Embryonic facial prominence (tissue), 1 donor: ENCODE data around the gene ABCF2.

Experiments used
- DNase-seq: peaks from one replicate; pipeline ENCODE4 v3.0.0-alpha.2; 2016; ENCODE audit errors: extremely low spot score

The ABCF2 gene

DNA sequence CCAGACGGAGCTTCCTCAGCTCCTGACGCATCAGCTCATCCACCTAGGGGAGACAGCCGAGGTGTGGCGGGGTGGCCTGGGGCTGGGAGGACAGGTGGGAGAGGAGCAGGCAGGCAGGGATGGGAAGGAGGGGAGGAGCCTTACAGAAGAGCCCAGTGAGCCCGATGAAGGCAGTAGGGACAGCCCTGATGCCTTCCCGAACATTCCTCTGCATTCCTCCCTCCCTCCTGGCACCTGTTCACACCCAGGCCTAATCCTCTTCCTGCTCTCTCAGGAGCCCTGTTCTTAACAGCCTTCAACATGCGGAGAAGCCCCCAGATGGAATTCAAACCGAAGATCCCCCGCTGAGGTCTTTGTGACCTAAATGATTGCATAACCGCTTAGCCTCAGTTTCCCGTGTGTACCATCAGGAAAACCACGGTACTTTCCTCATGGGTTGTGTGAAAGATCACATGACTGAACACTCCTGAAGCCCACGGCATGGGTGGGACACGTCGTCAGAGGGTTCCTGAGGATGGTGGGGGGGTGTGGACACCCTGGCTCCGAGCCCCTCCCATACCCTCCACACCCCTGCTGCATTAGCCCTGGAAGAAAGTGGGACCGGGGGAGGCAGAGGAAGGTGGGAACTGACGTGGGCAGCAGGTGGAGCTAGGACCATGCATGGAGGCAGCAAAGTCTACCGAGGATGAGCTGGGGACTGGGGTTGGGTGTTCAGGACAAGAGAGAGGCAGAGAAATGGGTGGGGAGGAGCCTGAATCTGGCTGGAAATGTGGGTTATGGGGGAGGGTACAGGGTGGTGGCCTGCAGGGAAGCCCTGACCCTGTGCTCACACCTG lies 31.2 kb downstream of the ABCF2 start:
- no peak for DNase-seq

DNA sequence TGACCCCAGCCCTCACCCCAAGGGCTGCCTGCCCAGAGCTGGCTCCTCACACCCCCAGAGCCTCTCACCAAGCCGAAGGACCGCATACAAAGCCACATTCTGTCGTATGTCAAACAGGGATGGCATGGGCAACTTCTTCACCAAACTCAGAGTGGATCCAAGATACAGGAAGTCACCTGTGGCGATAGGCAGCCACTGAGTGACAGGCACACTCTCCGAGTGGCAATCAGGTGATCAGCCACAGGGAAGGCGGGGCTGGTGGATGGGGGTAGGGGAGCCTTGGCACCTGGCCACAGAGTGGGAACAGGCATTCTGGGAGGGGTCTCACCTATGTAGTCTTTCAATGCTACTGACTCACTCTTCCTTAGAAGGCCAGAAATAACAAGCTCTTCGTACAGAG lies 32.8 kb downstream of the ABCF2 start:
- no peak for DNase-seq

DNA sequence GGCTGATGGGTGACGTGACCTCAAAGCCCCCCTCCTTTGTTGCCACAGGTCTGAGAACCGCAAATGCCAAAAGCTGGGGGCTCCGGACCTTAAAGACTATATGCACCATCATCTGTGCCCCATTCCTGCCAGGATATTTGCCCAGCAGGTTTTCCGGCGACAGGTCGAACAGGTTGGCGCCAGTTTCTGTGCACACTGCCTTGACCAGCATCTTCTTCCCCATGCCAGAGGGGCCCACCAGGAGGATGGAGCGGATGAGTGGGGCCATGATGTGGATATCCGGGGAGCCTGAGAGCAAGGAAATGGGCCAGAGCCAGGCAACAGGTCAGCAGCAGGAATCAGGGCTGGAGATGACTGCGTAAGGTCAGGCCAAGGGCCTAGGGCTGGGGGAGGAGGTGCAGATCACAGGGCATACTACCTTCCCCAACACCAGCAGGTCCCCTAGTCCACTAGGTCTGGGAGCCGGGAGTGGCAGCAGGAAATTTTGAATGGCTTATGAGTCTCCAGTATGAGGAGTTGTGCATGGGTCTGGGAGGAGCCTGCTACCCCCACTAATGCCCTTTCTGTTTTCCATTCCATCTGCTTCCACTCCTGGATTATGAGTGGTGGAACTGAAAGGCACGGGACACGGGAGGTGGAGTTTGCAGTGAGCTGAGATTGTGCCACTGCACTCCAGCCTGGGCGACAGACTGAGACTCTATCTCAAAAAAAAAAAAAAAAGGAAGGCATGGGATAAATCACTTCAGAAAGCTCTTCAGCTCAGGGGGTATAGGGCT lies 33.6 kb downstream of the ABCF2 start:
- DNase-seq = no peak

DNA sequence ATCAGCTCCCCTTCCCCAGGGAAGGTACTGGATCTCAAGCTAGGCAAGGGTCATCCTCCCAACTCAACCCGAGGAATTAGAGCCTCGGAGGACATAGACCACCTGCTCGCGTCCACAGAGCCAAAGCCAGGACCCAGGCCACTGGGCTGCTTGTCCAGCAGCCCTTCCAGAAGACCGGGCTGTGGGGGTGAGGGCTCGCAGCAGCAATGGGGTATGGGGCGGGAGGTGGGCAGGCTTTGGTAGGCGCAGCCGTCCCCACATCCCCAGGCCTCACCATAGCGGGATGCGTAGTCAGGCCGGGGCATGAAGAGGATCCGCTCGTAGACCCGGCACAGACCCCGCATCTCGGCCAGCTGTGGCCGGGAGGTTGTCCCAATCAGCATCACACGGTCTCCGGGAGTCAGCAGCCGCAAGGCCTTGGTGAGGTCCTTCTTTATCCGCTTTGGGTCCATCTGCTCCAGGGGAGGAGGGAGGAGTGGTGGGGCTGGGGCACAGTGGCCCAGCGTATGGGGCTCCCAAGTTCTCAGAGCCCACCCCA lies 34.9 kb downstream of the ABCF2 start:
- no peak for DNase-seq

DNA sequence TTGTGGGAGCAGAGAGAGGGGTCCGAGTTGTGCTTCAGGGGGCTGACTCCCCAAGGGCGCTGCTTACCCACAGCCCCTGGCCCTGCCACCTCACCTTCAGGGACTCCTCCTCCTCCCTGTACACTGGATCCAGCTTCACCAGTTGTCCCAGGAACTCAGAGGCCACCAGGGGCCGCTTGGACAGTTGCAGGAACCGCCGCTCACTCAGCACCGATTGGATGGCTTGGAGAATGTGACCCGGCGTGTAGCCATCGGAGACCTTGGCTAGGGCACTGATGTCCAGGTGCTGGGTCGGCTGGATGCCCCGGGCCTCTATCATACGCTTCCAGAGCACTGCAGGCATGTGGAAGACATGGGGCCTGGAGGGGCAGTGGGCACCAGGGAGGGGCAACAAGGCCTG lies 35.5 kb downstream of the ABCF2 start:
- no peak for DNase-seq

DNA sequence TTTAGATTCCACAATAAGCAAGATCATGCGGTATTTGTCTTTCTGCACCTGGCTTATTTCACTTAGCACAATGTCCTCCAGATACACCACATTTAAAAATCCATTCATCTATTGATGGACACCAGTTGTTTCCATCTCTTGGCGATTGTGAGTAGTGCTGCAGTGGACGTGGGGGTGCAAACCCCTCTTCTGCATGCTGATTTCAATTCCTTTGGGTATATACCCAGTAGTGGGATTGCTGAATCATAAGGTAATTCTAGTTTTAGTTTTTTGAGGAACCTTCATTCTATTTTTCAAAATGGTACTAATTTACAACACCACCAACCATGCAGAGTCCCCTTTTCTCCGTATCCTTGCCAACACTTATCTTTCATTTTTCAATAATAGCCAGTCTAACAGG lies 38.0 kb downstream of the ABCF2 start:
- no peak for DNase-seq

DNA sequence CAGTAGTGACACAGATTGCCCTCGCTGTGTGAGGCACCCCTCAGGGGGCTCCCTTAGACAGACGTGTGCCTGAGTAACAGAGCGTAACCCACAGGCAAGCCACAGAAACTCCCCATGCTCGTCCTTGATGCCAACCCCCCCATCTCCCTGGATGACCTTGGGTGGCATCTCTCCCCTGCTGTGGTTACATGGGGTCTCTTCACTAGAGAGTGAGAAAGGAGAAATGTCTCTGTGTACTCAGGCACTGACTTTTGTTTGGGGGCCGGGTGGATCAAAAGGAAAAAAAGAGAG lies 38.8 kb downstream of the ABCF2 start:
- no peak for DNase-seq

DNA sequence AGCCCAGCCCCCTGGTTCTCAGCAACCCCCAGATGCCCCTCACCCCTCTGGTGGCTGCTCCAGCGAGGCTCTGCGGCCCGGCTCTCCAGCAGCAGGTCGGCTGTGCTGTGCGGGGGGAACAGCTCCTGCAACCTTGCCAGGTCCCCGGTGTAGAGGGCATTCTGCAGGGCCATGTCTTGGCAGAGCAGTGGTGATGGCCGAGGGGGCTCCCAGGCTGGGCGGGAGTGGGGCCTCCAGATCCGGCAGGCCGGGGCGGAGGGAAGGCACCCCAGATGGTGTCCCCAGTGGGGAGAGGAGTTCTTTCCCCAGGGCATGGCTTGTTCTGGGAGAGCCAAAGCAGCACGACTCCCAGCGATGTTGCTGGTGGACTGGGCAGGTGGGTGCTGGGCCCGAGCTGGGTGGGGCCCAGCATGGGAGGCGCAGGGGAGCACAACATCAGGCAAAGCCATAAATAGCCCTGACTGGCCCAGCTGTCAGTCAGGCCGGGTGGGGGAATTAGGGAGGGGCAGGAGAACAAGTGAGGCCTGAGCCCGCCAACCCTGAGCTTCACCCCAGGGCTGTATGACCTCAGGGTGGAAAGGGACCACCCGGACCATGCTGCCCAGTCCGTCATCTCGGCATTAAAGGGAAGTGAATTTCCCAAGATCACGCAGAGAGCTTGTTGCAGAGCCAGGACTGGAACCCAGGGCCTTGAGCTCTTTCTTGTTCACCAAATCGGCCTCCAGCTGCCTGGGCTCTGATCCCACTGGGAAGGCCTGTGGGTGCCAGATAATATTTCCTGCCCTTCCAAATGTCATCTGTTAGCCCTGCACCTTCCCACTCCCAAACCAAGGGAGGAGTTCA lies 39.4 kb downstream of the ABCF2 start:
- DNase-seq = no peak

DNA sequence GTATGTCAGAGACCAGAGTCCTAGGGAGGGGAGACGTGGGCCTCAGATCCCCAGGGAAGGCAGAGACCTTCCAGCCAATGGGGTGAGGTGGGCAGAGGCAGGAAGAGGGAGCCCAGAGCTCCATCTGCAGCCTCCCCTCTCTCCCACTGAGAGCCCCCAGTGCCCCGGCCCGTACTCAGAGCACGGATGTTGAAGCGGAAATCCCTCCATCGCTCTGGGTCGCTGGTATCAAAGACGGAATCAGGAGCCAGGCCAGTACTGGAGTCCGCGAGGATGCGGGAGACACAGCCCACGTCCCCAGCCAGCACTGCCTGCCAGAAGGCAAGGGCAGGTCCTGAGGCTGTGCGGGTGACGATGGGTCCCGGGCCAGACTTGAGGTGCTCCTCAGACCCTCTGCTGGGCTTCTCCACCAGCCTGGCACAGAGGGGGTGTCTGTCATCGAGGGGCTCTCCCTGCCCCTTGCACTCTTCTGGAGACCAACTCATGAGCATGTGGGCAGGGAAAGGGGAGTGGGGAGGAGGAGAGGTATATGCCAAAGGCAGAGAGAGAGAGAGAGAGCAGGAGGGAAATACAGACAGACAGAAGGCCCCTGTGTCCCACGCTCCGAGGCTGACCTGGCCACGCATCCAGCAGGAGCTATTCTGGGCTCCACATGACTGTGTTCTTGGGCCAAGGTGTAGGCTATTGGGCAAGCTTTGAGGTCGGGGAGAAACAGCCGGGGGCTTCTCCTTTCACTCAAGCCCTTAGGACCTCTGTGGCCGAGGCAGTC lies 40.2 kb downstream of the ABCF2 start, which contains the start of gene ASB10:
Gene ASB10, minus strand, starts transcription at position 611 of the 769 bp plus-strand sequence. Its CDS starts 120 bp downstream, at position 491.
- no peak for DNase-seq

DNA sequence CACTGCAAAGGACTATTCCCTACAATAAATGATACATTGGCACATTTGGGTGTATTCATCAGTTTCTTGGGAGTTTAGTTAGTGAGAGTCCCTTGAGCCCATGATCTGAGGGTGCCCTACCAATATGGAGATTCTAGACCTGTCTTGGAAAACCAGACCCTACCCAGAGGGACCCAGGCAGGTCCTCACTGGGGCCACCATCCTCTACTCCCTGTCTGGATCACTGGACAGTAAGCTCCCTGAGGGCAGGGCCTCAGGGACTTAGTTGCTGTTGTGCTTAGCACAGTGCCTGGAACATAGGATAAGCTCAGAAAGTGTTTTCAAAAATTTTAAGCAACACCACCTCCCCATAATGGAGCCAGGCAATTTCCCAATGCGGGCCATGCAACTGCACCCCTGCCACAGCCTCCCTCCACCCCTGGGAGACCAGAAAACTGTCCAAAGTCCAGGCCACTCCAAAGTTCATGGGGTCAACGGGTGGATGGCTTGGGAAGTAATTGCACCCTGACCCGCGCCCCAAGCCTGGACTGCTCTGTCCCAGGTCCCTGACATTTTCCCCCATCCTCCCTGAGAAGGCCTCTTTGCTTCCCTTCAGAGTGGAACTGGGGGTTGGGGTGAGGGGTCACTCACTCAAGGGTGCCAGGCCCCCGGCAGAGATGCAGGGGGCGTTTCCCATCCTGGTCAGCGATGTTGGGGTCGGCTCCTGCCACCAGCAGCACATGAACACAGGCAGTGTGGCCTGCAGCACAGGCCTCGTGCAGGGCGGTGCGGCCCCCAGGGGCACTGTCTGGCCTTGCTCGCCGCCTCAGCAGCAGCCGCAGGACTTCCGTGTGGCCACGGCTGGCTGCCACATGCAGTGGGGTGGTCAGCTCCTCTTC lies 41.0 kb downstream of the ABCF2 start:
- no peak for DNase-seq

DNA sequence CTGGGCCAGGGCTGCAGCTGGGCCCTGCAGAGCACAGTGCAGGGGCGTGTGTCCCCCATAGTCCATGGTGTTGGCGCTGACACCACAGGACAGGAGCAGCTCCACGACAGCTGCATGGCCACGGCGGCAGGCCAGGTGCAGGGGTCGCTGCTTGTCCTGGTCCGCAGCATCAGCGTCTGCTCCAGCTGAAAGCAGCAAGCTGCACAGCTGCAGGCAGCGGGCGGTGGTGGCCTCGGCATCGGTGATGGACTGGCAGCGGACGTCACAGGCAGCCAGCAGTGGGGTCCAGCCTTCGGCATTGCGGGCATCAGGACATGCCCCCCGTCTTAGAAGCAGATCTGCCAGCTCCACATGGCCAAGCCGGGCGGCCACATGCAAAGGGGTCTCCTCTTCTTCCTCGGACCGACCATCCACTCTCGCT lies 46.0 kb downstream of the ABCF2 start:
- no peak for DNase-seq

DNA sequence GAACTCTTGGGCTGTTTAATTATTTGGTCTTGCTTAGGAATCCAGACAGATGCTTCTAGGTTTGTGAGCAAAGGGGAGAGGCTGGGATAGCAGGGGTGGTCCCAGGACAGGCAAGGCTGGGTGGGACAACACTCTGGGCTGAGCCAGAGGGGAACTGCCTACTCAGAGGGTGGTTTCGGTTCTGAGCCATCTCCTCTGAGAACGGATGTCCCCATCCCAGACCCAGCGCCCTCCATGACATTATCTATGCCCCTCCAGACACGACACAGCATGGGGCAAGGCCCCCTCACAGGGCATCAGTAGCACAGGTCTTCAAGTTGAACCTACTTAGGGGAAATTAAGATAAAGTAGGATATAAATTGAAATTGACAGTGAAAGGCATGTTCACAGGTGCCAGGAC lies 47.1 kb downstream of the ABCF2 start:
- DNase-seq = no peak

DNA sequence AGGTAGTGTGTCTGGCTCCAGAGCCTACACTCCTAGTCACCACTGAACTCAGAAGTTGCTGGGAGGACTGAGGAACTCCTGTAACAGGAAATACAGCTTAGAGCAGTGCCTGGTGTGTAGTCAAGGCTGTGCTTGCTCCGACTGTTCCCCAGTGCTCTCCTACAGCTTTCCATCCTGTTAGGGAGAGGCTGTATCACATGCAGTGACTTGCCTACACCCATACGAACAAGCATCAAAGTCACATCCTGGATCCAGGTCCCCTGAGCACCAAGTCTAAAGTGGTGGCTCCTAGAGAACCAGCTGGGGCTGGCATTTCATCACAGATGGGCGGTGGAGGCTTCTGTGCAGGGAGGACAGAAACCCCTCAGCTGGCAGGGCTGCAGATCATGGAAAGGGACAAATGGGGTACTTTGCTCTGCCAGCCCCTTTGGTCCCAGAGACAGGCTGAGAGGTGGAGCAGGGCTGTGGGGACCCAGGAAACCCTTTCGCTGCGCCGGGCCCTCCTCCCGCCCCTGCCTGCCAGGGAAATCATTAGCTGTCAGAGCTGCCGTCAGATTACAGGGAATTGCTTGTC lies 47.6 kb downstream of the ABCF2 start:
- no peak for DNase-seq

DNA sequence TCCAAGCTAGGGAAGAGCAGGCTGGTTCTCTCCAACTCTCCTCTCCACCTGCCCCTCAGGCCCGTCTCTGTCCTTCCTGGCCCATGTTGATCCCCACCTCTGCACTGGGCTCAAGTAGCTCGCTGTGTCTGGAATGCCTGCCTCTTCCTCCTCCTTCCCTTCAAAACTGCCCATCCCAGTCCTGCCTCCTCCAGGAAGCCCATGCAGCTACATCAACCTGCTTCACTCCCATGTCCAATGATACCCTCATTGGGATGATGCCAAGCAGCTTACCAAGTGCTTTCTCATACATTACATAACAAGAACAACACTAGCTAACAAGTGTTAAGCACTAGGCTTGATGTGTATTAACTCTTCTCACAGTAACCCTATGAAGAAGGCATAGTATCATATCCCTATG lies 48.2 kb downstream of the ABCF2 start:
- no peak for DNase-seq

DNA sequence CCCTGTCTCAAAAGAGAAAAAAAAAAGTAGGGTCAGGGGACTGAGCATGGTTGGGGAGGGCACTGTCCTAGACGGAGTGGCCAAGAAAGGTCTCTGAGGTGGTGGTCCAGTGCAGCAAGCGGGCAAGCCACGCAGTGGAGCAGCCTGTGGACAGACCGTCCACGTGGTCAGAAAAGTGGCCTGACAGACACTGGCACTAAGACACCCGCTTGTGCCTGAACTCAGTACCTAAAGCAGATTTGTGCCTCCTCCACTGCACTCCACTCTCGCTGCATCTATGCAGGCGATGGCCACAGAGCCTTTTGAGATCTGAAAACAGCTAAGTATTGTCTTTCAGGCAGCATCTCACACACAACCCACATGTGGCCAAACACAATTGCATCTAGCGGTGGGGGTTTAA lies 48.8 kb downstream of the ABCF2 start:
- no peak for DNase-seq

DNA sequence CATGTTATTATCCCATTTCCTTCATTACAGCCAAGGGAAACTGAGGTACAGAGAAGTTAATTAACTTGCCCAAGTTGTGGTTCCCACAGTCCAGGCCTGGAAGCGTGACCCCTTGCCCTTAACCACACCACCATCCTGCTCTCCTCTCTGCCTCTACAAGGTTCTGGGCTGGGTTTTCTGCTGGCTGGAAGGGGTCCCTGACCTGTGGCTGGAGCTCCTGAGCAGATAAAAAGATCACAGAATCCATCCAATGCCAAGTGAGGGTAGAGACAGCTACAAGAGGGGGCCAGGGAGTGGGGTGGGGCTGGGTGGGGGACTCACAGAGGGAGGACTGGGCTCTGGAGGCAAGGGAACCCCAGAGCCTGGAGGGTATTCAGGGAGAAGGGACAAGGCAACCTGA lies 49.7 kb downstream of the ABCF2 start:
- DNase-seq = no peak

DNA sequence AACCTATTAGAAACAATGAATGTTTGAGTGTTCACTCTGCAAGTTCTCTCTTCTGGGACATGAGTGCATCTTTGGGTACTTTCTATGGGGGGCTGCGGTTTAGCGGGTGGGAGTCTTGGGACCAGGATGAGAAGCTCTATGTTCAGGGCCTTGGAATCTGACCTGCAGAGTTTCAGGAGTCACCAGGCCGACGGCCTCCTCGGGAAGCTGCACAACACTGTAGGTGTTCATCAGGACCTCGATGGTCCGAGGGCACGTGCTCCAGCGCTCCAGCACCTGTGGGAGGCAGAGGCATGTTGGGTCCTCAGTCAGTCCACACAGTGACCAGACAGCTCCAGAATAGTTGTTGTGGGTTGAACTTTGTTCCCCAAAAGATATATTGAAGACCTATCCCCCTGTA lies 50.6 kb downstream of the ABCF2 start:
- DNase-seq = no peak

DNA sequence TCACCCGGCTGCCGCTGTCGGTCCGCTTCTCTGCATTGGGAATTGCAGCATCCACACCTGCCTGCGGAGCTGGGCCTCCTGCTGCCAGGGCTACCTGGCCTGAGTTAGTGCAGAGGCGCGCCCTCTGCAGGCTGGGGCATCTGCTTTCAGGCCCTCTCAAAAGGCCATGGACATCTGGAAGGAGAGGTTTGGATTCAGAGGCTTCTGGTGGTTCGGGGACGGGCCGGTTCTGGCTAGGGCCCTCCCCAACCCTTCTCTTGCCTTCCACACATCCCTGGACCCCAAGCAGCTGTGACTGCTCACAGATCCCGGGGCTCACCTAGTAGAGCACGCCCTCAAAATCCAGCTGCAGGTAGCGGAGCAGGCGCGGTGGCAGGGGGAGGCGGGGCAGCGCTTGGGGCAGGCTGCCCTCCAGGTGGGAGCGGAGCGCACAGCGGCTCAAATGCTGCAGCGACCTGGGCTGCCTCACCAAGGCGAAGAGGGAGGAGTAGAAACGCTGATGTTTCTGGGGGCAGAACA lies 51.2 kb downstream of the ABCF2 start:
- DNase-seq = no peak

DNA sequence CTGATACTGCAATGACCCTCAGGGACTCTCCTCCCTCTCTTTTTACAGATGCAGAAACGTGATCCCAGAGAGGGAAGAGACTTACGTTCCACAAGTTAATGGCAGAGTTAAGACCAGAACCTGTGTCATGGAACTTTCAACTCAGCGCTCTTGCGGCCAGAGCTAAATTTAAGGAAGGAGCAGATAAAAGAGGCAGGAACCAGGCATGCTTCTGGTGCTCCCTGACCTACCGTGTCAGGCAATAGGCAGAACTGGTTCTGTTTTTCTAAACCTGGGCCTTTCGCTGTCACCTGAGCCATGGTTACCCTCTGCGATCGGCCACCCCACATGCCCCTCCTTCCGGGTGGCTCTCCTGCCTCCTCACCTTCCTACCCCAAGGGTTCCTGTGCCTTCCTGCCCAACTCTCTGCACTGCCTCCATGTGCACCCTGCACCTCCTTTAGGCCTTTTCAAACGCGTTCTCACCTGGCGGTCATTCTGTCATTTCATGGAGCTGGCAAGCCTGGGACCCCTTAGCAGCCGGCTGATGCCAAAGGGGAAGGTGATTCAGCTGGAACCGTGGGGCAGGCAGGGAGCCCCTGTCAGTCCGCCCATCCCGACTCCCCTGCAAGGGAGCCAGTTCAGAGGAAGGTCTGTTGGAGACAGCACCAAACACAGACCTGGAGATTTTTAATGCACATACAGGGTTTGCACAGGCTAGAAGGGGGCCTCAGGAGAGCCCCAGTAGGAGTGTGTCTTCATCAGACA lies 51.8 kb downstream of the ABCF2 start:
- DNase-seq = no peak
